ENCODE data around the gene PDXK. TPM values are rescaled to one million over a fixed set of nuclear protein-coding genes. Genes with fewer than 3 reads are reported as not detected.

Gene PDXK
- total and polyA plus RNA-seq, 9 of the 15 experiments (the other 6 are each of a cell fraction or from before 2014, with no cell fraction given) = 5.6 to 162 (median 76.5) TPM

GRCh38 chr21:43718872-43719747, at the start of gene PDXK (continued):
- TF ChIP-seq ZBTB26 (CRISPR knock-in tag; IDR thresholded peaks at IDR 0.05) (no peak), POLR2G (IDR thresholded peaks at IDR 0.05; ENCODE audit: low read depth, low read length) (peak; percentile 92), SRSF7 (optimal IDR thresholded peaks at IDR 0.05; ENCODE audit: low read depth, low read length) (no peak), ARHGAP35 (IDR thresholded peaks at IDR 0.05; ENCODE audit: partially characterized antibody) (no peak), ZSCAN29 (IDR thresholded peaks at IDR 0.05) (no peak; the same call in 1 of the 2 replicates), ATF6 (CRISPR knock-in tag; IDR thresholded peaks at IDR 0.05) (no peak; the same call in 1 of the 2 replicates), ZNF696 (CRISPR knock-in tag; conservative IDR thresholded peaks at IDR 0.05) (no peak), PREB (CRISPR knock-in tag; IDR thresholded peaks at IDR 0.05) (no peak), SUPT5H (IDR thresholded peaks at IDR 0.05) (peak; percentile 65), FOXK2 (conservative IDR thresholded peaks at IDR 0.05 in 1 of 2, IDR thresholded peaks at IDR 0.05 in 1 of 2; ENCODE audit: low read depth in 2 of 2) (no peak), ZNF239 (CRISPR knock-in tag; IDR thresholded peaks at IDR 0.05) (no peak), THRA (IDR thresholded peaks at IDR 0.05) (no peak), PTTG1 (tag; IDR thresholded peaks at IDR 0.05; ENCODE audit: low read depth) (no peak), NCOA1 (IDR thresholded peaks at IDR 0.05; ENCODE audit: low read depth) (no peak), HIVEP1 (CRISPR knock-in tag; IDR thresholded peaks at IDR 0.05) (no peak), NFXL1 (CRISPR knock-in tag; IDR thresholded peaks at IDR 0.05) (no peak), ZNF124 (CRISPR knock-in tag; IDR thresholded peaks at IDR 0.05) (peak; percentile 67; the same call in 1 of the 2 replicates), HMBOX1 (IDR thresholded peaks at IDR 0.05) (no peak), MCM5 (IDR thresholded peaks at IDR 0.05; ENCODE audit: low read depth) (no peak), MBD1 (CRISPR knock-in tag; IDR thresholded peaks at IDR 0.05) (no peak), NCOR1 (IDR thresholded peaks at IDR 0.05) (no peak; the same call in 1 of the 2 replicates)

Data from K562 (cell line).